Memory B cell (primary cell): ENCODE results near the gene PRKCA.

Source experiments
- ATAC-seq: fragments of 150-1000 bp; cut with Tn5 transposase; 2 replicates; pipeline ENCODE4 v1.10.0; 2021; ENCODE audit warnings: low read depth, mild to moderate bottlenecking, moderate library complexity
- DNase-seq, 2 donors: peaks; one replicate each; pipeline ENCODE4 v3.0.0; 2022; ENCODE audit warnings: low spot score in 2 of 2
- H3K27ac Mint-ChIP-seq: one replicate; pipeline ENCODE4 v1.8.0; 2022; ENCODE audit warnings: mild to moderate bottlenecking, moderate library complexity, mixed read lengths
- H3K27me3 Mint-ChIP-seq: one replicate; pipeline ENCODE4 v1.8.0; 2022; ENCODE audit warnings: mixed read lengths
- H3K36me3 Mint-ChIP-seq: one replicate; pipeline ENCODE4 v1.8.0; 2022; ENCODE audit warnings: mild to moderate bottlenecking, mixed read lengths
- H3K4me1 Mint-ChIP-seq: one replicate; pipeline ENCODE4 v1.8.0; 2022; ENCODE audit warnings: mixed read lengths
- H3K4me3 Mint-ChIP-seq: one replicate; pipeline ENCODE4 v1.8.0; 2022; ENCODE audit warnings: mild to moderate bottlenecking, moderate library complexity, mixed read lengths
- H3K9me3 Mint-ChIP-seq: one replicate; pipeline ENCODE4 v1.8.0; 2022; ENCODE audit warnings: mixed read lengths

The PRKCA gene

DNA sequence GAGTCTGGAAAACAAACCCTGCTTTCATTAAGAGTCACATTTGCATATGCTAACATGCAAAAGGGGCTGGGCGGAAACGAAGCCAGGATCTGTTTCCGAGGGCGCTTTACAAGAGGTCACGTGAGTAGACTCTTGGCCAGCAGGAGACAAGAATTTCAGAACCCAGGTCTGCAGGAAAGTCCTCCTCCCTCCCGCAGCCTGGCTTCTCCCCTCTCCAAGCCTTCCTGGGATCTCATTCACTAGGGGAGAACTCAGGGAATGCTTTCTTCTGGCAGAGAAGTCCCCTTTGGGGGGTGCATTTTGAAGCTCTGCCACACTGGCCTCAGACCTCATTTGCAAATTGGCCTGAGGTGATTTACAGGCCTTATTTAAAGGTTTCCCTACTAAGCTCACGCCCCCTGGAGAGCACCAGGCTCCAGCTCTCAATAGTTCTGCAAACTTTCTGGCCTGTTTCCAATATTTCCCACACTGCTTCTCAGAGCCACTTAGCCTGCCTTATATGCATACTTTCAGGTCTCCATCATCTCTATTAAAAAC lies 475.3 kb downstream of the PRKCA start:
- no peak overlapping the region for H3K4me3 Mint-ChIP-seq
- H3K27ac Mint-ChIP-seq: no peak overlapping the region
- H3K4me1 Mint-ChIP-seq: peaks cover 2% of the 10 kb centered on the region
- ATAC-seq (no peak), DNase-seq (no peak)
- H3K9me3 Mint-ChIP-seq: no peaks in the 10 kb centered on the region
- H3K27me3 Mint-ChIP-seq: peaks cover 13% of the 10 kb centered on the region
- H3K36me3 Mint-ChIP-seq: peaks cover 2% of the 10 kb centered on the region

DNA sequence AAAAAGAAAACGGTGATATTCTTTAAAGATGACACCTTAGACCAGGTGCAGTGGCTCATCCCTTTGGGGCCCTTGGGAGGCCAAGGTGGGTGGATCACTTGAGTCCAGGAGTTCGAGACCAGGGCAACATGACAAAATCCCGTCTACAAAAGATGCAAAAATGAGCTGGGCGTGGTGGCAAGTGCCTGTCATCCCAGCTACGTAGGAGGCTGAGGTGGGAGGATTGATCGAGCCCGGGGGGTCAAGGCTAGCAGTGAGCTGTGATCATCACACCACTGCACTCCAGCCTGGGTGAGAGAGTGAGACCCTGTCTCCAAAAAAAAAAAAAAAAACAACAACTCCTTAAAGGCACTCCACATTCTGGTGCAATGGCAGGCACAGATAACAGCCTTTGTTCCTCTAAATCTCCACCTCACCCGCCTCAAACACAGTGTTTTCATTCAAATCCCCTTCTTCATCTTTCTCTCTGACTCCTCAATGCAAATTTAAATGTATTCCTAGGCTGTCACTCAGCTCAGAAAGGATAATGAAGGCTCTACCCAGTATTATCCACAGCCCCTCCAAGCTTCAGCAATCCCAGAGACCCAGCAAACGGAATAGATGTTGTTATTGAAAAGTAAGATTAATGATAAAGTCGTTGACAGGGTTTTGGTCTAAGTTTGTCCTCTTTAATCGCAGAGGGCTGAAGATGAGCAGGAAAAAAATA lies 476.3 kb downstream of the PRKCA start:
- Mint-ChIP-seq H3K27ac (no peak overlapping the region), H3K27me3 (peaks cover 13% of the 10 kb centered on the region), H3K36me3 (peaks cover 2% of the 10 kb centered on the region), H3K9me3 (no peaks in the 10 kb centered on the region), H3K4me1 (peaks cover 2% of the 10 kb centered on the region), H3K4me3 (no peak overlapping the region)
- ATAC-seq (no peak), DNase-seq (no peak)

DNA sequence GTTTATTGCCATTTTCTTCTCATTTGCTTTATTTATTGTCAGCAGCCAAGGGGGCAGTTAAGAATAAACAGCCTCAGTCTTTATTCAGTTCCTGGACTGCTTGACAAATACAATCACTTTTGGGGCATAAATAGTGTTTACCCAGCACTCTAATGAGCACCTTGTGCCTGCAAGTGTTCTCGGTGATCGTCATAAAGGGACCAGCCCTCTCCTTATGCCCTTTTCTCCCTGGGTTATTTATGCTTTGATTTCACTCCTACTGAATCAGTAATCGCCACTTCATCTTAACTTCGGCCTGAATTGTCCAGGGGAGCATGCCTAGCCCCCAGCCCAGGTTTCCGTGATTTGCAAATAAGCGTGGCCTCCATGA lies 476.8 kb downstream of the PRKCA start:
- H3K4me3 Mint-ChIP-seq: no peak overlapping the region
- peaks cover 2% of the 10 kb centered on the region for H3K4me1 Mint-ChIP-seq
- no peaks in the 10 kb centered on the region for H3K9me3 Mint-ChIP-seq
- peaks cover 11% of the 10 kb centered on the region for H3K27me3 Mint-ChIP-seq
- DNase-seq: no peak
- no peak for ATAC-seq
- peaks cover 2% of the 10 kb centered on the region for H3K36me3 Mint-ChIP-seq
- H3K27ac Mint-ChIP-seq: no peak overlapping the region

DNA sequence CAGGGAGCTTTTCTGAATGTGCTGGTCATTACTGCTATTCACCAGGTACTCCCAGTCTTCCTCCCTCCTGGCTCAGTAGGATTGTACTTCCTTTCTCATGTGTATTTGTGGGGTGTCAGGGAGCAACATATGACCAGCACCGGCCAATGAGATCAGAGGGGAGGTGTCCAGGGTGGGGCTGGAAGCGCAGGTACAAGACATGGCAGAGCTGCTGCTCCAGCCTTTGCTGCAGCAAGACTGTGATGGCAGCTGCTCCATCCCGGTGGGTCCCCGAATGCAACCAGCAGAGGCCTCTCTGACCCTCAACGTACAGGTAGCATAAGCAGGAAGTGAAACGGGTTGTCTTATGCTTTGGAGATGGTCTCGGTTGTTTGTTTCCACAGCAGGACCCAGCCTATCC lies 478.7 kb downstream of the PRKCA start:
- H3K4me3 Mint-ChIP-seq: no peak overlapping the region
- H3K27ac Mint-ChIP-seq: no peak overlapping the region
- H3K4me1 Mint-ChIP-seq: no peaks in the 10 kb centered on the region
- ATAC-seq (no peak), DNase-seq (no peak)
- no peaks in the 10 kb centered on the region for H3K9me3 Mint-ChIP-seq
- peaks cover 5% of the 10 kb centered on the region for H3K27me3 Mint-ChIP-seq
- H3K36me3 Mint-ChIP-seq: no peaks in the 10 kb centered on the region

DNA sequence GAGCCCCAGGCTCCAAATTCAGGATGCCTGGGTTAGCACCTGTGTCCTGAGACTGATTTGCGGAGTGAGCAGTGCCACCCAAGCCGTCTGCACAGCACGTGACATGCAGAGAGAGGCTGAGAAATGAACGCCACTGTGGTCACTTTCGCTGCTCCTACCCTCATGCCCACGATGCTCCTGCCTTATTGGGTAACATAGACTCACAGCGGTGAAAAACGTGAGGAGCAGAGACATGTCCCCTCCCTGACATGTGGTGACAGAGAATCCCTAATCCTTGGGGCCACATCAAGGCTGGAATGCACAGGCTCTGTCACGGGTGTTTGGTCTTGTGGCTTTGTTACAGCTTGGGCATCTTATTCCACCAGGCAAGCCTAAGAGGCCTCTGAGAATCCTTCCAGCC lies 480.4 kb downstream of the PRKCA start:
- H3K27ac Mint-ChIP-seq: no peak overlapping the region
- H3K4me1 Mint-ChIP-seq: no peaks in the 10 kb centered on the region
- no peak for ATAC-seq
- no peak for DNase-seq
- H3K27me3 Mint-ChIP-seq: peaks cover 3% of the 10 kb centered on the region
- H3K36me3 Mint-ChIP-seq: no peaks in the 10 kb centered on the region
- H3K4me3 Mint-ChIP-seq: no peak overlapping the region
- H3K9me3 Mint-ChIP-seq: no peaks in the 10 kb centered on the region

DNA sequence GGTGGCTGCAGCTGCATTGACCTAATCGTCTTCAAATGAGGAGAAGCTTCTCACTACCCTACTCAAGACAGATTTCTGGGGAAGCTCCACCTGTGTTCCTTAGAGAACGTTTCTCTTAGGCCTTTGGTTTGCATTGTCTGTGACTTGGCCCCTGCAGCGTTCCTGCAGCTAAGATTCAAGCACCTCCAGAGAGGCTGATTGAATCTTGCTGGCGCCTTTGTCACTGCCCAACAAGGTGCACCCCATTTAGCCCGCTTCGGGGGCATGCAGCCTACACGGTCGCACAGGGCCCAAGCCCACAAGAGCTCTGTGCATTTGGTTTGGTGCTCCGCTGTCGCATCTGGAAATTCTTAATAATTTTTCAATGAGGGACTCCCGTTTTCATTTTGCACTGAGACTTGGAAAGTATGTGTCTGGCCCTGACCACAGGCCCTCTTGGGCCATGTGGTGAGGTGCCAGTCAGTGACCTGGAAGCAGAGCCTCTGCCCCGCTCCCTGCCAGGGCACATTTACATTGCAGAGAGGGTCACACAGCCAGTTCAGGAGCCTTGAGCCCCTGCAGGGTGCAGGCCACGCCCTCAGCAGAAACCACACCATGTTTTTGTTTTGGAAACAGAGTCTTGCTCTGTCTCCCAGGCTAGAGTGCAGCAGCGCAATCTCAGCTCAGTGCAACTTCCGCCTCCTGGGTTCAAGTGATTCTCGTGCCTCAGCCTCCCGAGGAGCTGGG lies 481.4 kb downstream of the PRKCA start:
- Mint-ChIP-seq H3K4me1 (no peaks in the 10 kb centered on the region), H3K36me3 (no peaks in the 10 kb centered on the region), H3K9me3 (no peaks in the 10 kb centered on the region), H3K27me3 (peaks cover 2% of the 10 kb centered on the region), H3K27ac (no peak overlapping the region), H3K4me3 (no peak overlapping the region)
- ATAC-seq (no peak), DNase-seq (no peak)

DNA sequence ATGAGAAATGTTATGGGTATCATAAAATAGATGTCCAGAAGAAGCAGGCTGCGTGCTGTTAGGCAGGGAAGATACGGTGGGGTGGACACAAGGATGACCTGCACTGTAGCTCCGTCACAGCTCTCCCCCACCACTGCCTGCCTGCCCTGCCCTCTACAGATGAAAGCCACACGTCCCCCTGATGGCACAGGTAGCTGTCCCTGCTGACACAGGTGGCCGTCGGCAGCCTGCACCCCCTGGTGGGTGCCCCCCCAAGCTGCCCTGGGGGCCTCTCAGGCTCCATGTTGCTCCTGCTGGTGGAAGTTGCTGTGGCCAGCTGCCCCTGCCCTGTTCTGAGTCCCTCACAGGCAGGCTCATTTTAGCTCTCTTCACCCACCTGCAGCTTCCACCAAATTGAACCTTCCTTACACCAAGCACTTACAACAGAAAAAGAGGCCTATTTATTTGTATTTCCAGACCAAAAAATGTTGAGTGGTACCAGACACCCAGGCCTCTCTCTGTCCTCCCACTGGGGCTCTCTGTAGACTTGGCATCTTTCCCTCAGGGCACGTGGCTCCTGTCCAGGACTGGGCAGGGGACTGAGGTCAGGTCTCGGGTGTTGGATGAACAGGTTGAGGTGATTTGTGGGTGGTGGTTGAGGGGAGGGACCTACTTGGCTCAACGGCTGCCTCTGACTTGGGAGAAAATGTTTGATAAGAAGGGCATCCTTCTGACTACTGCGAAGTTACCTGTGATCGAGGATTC lies 482.4 kb downstream of the PRKCA start:
- H3K4me1 Mint-ChIP-seq: no peaks in the 10 kb centered on the region
- no peak overlapping the region for H3K4me3 Mint-ChIP-seq
- no peaks in the 10 kb centered on the region for H3K36me3 Mint-ChIP-seq
- DNase-seq (no peak), ATAC-seq (no peak)
- H3K27me3 Mint-ChIP-seq: no peaks in the 10 kb centered on the region
- no peak overlapping the region for H3K27ac Mint-ChIP-seq
- no peaks in the 10 kb centered on the region for H3K9me3 Mint-ChIP-seq

DNA sequence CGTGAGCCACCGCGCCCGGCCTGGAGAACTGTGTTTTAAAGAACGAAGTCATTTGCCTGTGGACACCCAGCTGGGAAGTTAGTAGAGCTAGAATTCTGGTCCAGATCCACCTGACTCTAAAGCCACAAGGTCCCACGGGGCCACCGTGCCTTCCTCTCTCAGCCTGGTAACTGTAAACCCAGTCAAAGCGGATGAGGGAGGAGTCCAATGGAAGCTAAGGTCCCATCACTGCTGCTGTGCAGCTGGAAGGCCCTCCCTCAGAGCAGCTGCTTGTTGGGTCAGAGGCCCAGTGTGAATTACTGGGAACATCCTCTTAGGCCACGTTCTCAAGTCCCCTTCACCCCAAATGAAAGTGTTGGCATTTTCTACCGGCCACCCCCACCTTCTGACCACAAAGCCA lies 483.7 kb downstream of the PRKCA start:
- Mint-ChIP-seq H3K9me3 (no peaks in the 10 kb centered on the region), H3K27ac (no peak overlapping the region), H3K4me1 (peaks cover 1% of the 10 kb centered on the region), H3K27me3 (peaks cover under 1% of the 10 kb centered on the region), H3K4me3 (no peak overlapping the region), H3K36me3 (no peaks in the 10 kb centered on the region)
- no peak for ATAC-seq
- DNase-seq: no peak

DNA sequence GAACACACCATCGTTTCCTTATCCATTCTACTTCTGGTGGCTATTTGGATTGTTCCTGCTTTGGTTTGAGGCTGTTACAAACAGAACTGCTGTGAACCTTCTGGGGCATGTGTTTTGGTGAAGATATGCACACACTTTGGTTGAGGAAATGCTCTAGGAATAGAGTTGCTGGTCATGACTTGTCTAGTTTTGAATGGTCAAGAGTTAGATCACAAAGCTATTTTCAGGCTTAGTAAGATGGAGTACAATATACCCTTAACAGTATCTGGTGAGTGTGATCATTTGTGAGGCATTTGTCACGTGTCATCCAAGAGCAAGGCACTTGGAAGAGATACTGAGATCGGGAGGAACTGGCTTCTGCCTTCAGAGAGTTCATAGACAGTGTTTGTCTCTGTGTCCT lies 485.5 kb downstream of the PRKCA start:
- Mint-ChIP-seq H3K4me3 (no peak overlapping the region), H3K4me1 (peaks cover 7% of the 10 kb centered on the region), H3K36me3 (no peaks in the 10 kb centered on the region), H3K27ac (no peak overlapping the region), H3K9me3 (no peaks in the 10 kb centered on the region), H3K27me3 (peaks cover 9% of the 10 kb centered on the region)
- DNase-seq (no peak), ATAC-seq (no peak)

DNA sequence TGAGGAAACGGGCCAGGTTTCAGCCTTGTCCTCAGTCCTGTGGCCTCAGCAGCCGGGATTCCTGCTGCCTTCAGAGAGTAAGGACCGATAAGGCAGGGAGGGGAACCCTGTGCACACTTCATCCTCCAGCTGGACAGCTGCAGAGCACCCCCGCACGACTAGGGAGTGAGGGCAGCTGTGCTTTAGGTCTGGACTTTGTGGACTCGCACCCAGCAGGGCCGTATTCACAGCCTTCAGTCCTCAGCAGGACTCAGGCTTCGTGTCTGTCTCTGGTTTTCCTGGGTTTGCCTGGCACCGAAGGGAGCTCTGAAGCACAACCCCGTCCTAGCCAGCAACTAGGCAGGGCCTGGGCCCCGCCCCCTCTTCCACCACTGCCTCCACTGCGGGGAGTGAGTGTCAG lies 486.7 kb downstream of the PRKCA start:
- H3K27ac Mint-ChIP-seq: no peak overlapping the region
- H3K4me3 Mint-ChIP-seq: no peak overlapping the region
- no peaks in the 10 kb centered on the region for H3K36me3 Mint-ChIP-seq
- H3K27me3 Mint-ChIP-seq: peaks cover 10% of the 10 kb centered on the region
- ATAC-seq (no peak), DNase-seq (no peak)
- no peaks in the 10 kb centered on the region for H3K9me3 Mint-ChIP-seq
- H3K4me1 Mint-ChIP-seq: peaks cover 7% of the 10 kb centered on the region

DNA sequence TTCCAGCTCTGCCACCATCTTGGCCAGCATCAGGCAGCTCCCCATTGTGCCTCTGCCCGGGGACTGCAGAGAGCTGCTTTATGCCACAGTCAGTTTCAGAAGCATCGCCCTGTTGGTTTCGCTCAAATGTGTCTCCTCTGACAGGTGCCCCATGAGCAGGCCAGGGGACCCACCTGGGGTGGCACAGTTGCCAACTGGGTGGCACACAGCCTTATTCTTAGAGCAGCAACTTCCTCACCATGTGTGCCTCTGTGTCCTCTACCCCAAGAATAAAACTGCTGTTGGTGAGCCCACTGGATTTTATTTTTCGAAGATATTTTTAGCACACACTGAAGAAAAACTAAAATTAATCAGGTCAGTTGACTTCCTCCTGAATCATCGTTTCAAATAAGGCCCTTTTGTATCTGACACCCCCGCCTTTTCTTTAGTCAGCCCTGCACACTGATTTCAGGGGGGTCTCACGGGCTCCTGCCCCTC lies 487.6 kb downstream of the PRKCA start:
- Mint-ChIP-seq H3K27me3 (peaks cover 10% of the 10 kb centered on the region), H3K4me1 (peaks cover 7% of the 10 kb centered on the region), H3K9me3 (no peaks in the 10 kb centered on the region), H3K4me3 (no peak overlapping the region), H3K36me3 (no peaks in the 10 kb centered on the region), H3K27ac (no peak overlapping the region)
- DNase-seq: no peak
- ATAC-seq: no peak

DNA sequence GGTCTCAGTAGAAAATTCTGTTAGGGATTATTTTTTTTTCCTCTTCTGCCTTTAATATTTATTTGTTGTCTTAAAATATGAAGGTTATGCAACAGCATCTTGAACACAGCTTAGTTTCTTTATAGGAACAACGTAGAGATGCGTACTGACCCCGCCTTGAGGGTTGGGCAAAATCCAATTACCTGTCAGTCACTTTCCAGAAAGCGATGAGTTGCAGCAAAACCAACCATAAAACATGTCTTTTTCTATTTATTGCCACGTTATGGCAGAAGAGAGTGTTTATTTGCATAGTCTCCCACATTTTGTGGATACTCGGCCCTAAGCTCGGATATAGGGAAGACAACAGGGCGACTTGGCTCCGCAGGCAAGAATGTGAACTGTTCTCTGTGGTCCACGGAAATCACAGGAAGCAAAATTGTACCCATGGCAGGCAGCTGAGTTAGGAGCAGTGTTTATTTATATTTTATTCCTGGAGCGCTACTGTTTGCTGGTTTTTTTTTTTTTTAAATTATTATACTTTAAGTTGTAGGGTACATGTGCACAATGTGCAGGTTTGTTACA lies 488.2 kb downstream of the PRKCA start:
- DNase-seq: no peak
- no peak for ATAC-seq
- no peaks in the 10 kb centered on the region for H3K9me3 Mint-ChIP-seq
- H3K4me1 Mint-ChIP-seq: peaks cover 7% of the 10 kb centered on the region
- H3K4me3 Mint-ChIP-seq: no peak overlapping the region
- H3K27ac Mint-ChIP-seq: no peak overlapping the region
- H3K36me3 Mint-ChIP-seq: no peaks in the 10 kb centered on the region
- H3K27me3 Mint-ChIP-seq: peaks cover 10% of the 10 kb centered on the region

DNA sequence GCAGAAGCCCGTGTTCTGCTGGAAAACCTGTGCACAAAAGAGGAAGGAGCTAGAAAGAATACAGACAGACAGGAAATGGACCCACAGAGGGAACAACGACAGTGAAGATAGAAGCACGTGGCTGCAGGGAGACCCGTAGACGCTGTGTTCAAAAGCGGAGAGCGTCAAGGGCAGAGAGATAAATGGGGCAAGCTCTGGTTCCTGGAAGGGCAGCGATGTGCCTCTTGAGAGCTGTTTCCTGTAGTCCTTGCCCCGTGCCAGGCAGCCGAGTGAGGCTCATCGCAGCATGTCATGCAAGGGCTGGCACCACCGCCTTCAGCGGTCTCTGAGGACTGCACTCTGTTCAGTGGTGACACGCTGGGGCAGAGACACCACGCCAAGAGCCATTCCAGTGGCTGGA lies 488.9 kb downstream of the PRKCA start:
- Mint-ChIP-seq H3K27me3 (peaks cover 10% of the 10 kb centered on the region), H3K9me3 (no peaks in the 10 kb centered on the region), H3K27ac (peak overlapping the region; percentile 14), H3K4me3 (peak overlapping the region; percentile 59), H3K4me1 (peaks cover 7% of the 10 kb centered on the region), H3K36me3 (no peaks in the 10 kb centered on the region)
- no peak for DNase-seq
- peak; percentile 55 for ATAC-seq

DNA sequence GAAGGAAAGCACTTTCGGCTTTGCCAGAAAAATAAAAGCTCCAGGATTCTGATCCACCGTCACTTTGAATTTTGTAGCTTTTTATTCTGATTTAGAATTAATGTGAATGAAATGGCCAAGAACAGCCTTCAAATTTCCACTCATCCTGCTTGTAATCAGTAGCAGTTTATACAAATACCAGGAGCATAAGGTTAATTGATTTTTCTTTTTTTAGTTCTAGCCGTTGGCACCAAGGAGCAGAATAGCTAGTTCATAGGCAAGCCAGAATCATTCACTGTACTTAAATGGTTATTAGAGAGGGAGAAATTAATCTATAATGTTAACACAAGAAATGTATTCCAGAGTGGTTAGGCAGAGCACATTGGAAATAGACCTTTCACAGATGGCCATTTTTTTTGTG lies 491.4 kb downstream of the PRKCA start:
- H3K4me1 Mint-ChIP-seq: peaks cover 7% of the 10 kb centered on the region
- H3K27ac Mint-ChIP-seq: no peak overlapping the region
- peaks cover 10% of the 10 kb centered on the region for H3K27me3 Mint-ChIP-seq
- no peaks in the 10 kb centered on the region for H3K36me3 Mint-ChIP-seq
- no peak for DNase-seq
- no peak for ATAC-seq
- H3K4me3 Mint-ChIP-seq: no peak overlapping the region
- H3K9me3 Mint-ChIP-seq: no peaks in the 10 kb centered on the region
